Measurements from ENCODE around the gene MINDY4. TPM values are rescaled to one million over a fixed set of nuclear protein-coding genes. Genes with fewer than 3 reads are reported as not detected.

MINDY4 gene
- total and polyA plus RNA-seq, 2 donors (not counting 1 experiment from before 2014, with no cell fraction given), result 6.1 to 6.3 TPM

DNA sequence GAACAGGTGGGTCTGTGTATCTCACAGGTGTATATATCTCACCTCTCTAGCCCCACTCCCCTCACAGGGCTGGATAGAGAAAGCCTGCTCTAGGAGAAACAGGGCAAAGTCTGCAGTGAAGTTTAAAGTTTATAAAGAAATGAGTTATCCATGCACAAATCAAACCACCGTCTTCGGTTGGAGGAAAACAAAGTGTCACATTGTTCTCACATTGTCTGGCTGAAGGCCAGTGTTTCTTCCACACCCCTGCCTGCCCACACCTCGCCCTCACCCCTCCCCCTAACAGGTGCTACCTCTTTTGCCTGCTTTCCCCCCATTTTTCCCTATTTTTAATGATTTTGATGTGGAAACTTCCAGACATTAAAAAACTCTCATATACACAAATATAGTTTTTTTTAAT lies 166.2 kb downstream of the MINDY4 start:
- no peaks in the 10 kb centered on the region for H3K79me2 ChIP-seq (ENCODE audit: control insufficient read depth, insufficient read depth, low read length)
- no peak overlapping the region for H3K4me3 ChIP-seq (replicated peaks in 1 of 4; ENCODE audit: control extremely low read depth in 1 of 4, insufficient read depth in 1 of 4, low read depth in 3 of 4, low read length in 4 of 4)
- no peaks in the 10 kb centered on the region for H3K36me3 ChIP-seq (ENCODE audit: control insufficient read depth, insufficient read depth, low read length)
- DNase-seq (ENCODE audit: low read depth in 2 of 2), result no peak
- no peak overlapping the region for H2AFZ ChIP-seq (ENCODE audit: low read length)
- peaks cover 2% of the 10 kb centered on the region for H3K27me3 ChIP-seq (ENCODE audit: control insufficient read depth, insufficient read depth, low read length)
- no peak overlapping the region for H3K27ac ChIP-seq (ENCODE audit: insufficient read depth, low read length)
- TF ChIP-seq, protein P1, sequence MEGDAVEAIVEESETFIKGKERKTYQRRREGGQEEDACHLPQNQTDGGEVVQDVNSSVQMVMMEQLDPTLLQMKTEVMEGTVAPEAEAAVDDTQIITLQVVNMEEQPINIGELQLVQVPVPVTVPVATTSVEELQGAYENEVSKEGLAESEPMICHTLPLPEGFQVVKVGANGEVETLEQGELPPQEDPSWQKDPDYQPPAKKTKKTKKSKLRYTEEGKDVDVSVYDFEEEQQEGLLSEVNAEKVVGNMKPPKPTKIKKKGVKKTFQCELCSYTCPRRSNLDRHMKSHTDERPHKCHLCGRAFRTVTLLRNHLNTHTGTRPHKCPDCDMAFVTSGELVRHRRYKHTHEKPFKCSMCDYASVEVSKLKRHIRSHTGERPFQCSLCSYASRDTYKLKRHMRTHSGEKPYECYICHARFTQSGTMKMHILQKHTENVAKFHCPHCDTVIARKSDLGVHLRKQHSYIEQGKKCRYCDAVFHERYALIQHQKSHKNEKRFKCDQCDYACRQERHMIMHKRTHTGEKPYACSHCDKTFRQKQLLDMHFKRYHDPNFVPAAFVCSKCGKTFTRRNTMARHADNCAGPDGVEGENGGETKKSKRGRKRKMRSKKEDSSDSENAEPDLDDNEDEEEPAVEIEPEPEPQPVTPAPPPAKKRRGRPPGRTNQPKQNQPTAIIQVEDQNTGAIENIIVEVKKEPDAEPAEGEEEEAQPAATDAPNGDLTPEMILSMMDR (conservative IDR thresholded peaks at IDR 0.05 in 1 of 2, IDR thresholded peaks at IDR 0.05 in 1 of 2; ENCODE audit: low read depth in 1 of 2, low read length in 2 of 2), result no peak
- TF ChIP-seq EZH2 (IDR thresholded peaks at IDR 0.05; ENCODE audit: low read length, missing control alignments), result no peak
- no peak overlapping the region for H3K9ac ChIP-seq (ENCODE audit: insufficient read depth, low read length)
- no peak overlapping the region for H3K4me2 ChIP-seq (ENCODE audit: extremely low read depth, insufficient read depth, low read length)
- H3K9me3 ChIP-seq (ENCODE audit: control insufficient read depth, insufficient read depth, low read depth, low read length), result no peaks in the 10 kb centered on the region
- H4K20me1 ChIP-seq (ENCODE audit: control insufficient read depth, extremely low read depth, insufficient read depth, low read length), result no peaks in the 10 kb centered on the region
- H3K4me1 ChIP-seq (ENCODE audit: control insufficient read depth, extremely low read depth, insufficient read depth, low read length), result no peaks in the 10 kb centered on the region

DNA sequence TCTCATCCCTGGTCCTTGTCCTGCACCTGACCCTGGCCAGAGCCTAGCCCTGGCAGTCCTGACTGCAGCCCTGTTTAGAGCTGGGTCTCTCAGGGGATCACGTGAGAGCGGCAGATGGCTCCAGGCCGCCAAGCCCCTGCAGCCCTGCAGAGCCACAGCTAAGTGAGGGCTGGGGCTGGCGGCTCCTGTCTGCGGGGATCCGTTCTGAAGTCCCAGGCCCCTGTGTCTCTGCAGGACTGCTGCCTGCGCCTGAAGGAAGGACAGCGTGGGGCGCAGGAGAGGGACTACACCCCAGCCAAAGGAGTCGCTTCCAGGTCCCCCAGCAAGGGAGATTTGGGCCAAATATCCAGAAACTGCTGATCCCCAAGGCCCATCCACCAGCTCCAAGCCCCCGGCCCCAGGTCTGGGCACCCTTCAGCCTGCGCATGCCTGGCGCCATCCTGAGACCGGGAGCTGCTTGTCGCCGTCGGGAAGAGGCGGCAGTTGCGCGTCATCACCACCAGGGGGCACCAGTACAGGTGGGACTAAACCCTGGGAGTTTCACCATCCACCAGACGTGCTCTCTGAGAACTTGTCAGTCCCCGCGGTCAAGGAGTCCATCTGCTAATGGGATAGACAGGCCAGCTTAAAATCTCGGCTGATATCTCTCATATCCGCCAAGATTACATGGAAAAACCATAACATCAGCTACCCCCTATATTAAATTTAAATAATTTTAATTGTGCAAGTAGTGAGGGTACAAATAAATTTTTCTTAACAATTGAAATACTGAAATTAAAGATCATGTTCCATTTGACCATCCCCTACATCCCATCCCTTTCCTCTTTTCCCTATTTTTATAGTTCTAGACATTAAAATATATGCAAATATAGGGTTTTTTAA lies 167.5 kb downstream of the MINDY4 start:
- TF ChIP-seq EZH2 (IDR thresholded peaks at IDR 0.05; ENCODE audit: low read length, missing control alignments), result no peak
- TF ChIP-seq, protein P1 (conservative IDR thresholded peaks at IDR 0.05 in 1 of 2, IDR thresholded peaks at IDR 0.05 in 1 of 2; ENCODE audit: low read depth in 1 of 2, low read length in 2 of 2), result peak; percentile 86 to 99
- Histone ChIP-seq H2AFZ (ENCODE audit: low read length) (peak overlapping the region; percentile 60), H3K4me2 (ENCODE audit: extremely low read depth, insufficient read depth, low read length) (peak overlapping the region; percentile 68), H4K20me1 (ENCODE audit: control insufficient read depth, extremely low read depth, insufficient read depth, low read length) (no peaks in the 10 kb centered on the region), H3K4me1 (ENCODE audit: control insufficient read depth, extremely low read depth, insufficient read depth, low read length) (no peaks in the 10 kb centered on the region), H3K9ac (ENCODE audit: insufficient read depth, low read length) (no peak overlapping the region), H3K27ac (ENCODE audit: insufficient read depth, low read length) (no peak overlapping the region), H3K27me3 (ENCODE audit: control insufficient read depth, insufficient read depth, low read length) (peaks cover 2% of the 10 kb centered on the region), H3K4me3 (replicated peaks in 1 of 4; ENCODE audit: control extremely low read depth in 1 of 4, insufficient read depth in 1 of 4, low read depth in 3 of 4, low read length in 4 of 4) (peak overlapping the region in 1 of 4 experiments; percentile 33), H3K36me3 (ENCODE audit: control insufficient read depth, insufficient read depth, low read length) (no peaks in the 10 kb centered on the region), H3K9me3 (ENCODE audit: control insufficient read depth, insufficient read depth, low read depth, low read length) (no peaks in the 10 kb centered on the region), H3K79me2 (ENCODE audit: control insufficient read depth, insufficient read depth, low read length) (no peaks in the 10 kb centered on the region)
- DNase-seq (ENCODE audit: low read depth in 2 of 2), result peak; percentile 54 to 64

- Histone ChIP-seq H3K4me1 (ENCODE audit: control insufficient read depth, extremely low read depth, insufficient read depth, low read length) (no peaks in the 10 kb centered on the region), H3K4me3 (replicated peaks in 1 of 4; ENCODE audit: control extremely low read depth in 1 of 4, insufficient read depth in 1 of 4, low read depth in 3 of 4, low read length in 4 of 4) (no peak overlapping the region)
- DNase-seq (ENCODE audit: low read depth in 2 of 2), result no peak
These were observed 170.5 kb downstream of the MINDY4 start for GRCh38 chr7:30941582-30942323.

More at GRCh38 chr7:30941582-30942323, 170.5 kb downstream of the MINDY4 start:
- Histone ChIP-seq H3K36me3 (ENCODE audit: control insufficient read depth, insufficient read depth, low read length) (no peaks in the 10 kb centered on the region), H3K27me3 (ENCODE audit: control insufficient read depth, insufficient read depth, low read length) (peaks cover 2% of the 10 kb centered on the region), H3K79me2 (ENCODE audit: control insufficient read depth, insufficient read depth, low read length) (no peaks in the 10 kb centered on the region), H3K27ac (ENCODE audit: insufficient read depth, low read length) (no peak overlapping the region), H3K4me2 (ENCODE audit: extremely low read depth, insufficient read depth, low read length) (no peak overlapping the region), H3K9ac (ENCODE audit: insufficient read depth, low read length) (no peak overlapping the region), H3K9me3 (ENCODE audit: control insufficient read depth, insufficient read depth, low read depth, low read length) (no peaks in the 10 kb centered on the region), H2AFZ (ENCODE audit: low read length) (no peak overlapping the region), H4K20me1 (ENCODE audit: control insufficient read depth, extremely low read depth, insufficient read depth, low read length) (no peaks in the 10 kb centered on the region)
- TF ChIP-seq, protein P1 (conservative IDR thresholded peaks at IDR 0.05 in 1 of 2, IDR thresholded peaks at IDR 0.05 in 1 of 2; ENCODE audit: low read depth in 1 of 2, low read length in 2 of 2), result no peak
- no peak for TF ChIP-seq EZH2 (IDR thresholded peaks at IDR 0.05; ENCODE audit: low read length, missing control alignments)
